Hepatocyte (in vitro differentiated cells): ENCODE results near the gene C10orf62. TPM values are rescaled to one million over a fixed set of nuclear protein-coding genes. Genes with fewer than 3 reads are reported as not detected.

Experiments used
- DNase-seq: peaks from one replicate; pipeline ENCODE4 v3.0.0-alpha.2; 2016; ENCODE audit warnings: low spot score
- H2AFZ ChIP-seq: fragments of 200-600 bp; sonication (generic); 2 replicates; pipeline ENCODE4 v1.6.0; 2016; ENCODE audit warnings: antibody characterized with exemption, mild to moderate bottlenecking
- H3K27ac ChIP-seq: fragments of 200-600 bp; sonication (generic); 2 replicates; pipeline ENCODE4 v1.5.1; 2016; ENCODE audit warnings: mild to moderate bottlenecking
- H3K27me3 ChIP-seq: fragments of 200-600 bp; sonication (generic); 2 replicates; pipeline ENCODE4 v1.6.1; 2016
- H3K36me3 ChIP-seq: fragments of 200-600 bp; sonication (generic); replicated peaks from 2 replicates; pipeline ENCODE4 v1.5.1; 2016; ENCODE audit warnings: low read depth; ENCODE audit not compliant: insufficient read depth
- H3K4me1 ChIP-seq: fragments of 200-600 bp; sonication (generic); 2 replicates; pipeline ENCODE4 v1.5.1; 2016; ENCODE audit warnings: mild to moderate bottlenecking, moderate library complexity; ENCODE audit not compliant: insufficient read depth
- H3K4me2 ChIP-seq: fragments of 200-600 bp; sonication (generic); 2 replicates; pipeline ENCODE4 v1.6.0; 2016
- H3K4me3 ChIP-seq: fragments of 200-600 bp; sonication (generic); 2 replicates; pipeline ENCODE4 v1.5.1; 2016; ENCODE audit warnings: mild to moderate bottlenecking
- H3K79me2 ChIP-seq: fragments of 200-600 bp; sonication (generic); 2 replicates; pipeline ENCODE4 v1.6.0; 2017; ENCODE audit warnings: mild to moderate bottlenecking
- H3K9me2 ChIP-seq: fragments of 200-600 bp; sonication (generic); replicated peaks from 2 replicates; pipeline ENCODE4 v1.6.0; 2017; ENCODE audit warnings: mild to moderate bottlenecking; ENCODE audit not compliant: insufficient read depth
- H3K9me3 ChIP-seq: fragments of 200-600 bp; sonication (generic); 2 replicates; pipeline ENCODE4 v1.5.1; 2016; ENCODE audit warnings: low read depth, mild to moderate bottlenecking
- H4K20me1 ChIP-seq: fragments of 200-600 bp; sonication (generic); 2 replicates; pipeline ENCODE4 v1.6.0; 2016; ENCODE audit warnings: mild to moderate bottlenecking; ENCODE audit not compliant: insufficient read depth, poor library complexity, severe bottlenecking
- CTCF ChIP-seq: fragments of 200-600 bp; sonication (generic); IDR thresholded peaks from 2 replicates; pipeline ENCODE4 v1.5.1; 2016; ENCODE audit warnings: antibody characterized with exemption, mild to moderate bottlenecking; ENCODE audit not compliant: poor library complexity
- EZH2 ChIP-seq: fragments of 200-600 bp; sonication (generic); IDR thresholded peaks from 2 replicates; pipeline ENCODE4 v1.6.1; 2016; ENCODE audit warnings: antibody characterized with exemption, mild to moderate bottlenecking, borderline replicate concordance
- EZH2phosphoT487 ChIP-seq: fragments of 200-600 bp; sonication (generic); IDR thresholded peaks from one replicate; pipeline ENCODE4 v1.6.1; 2018; ENCODE audit warnings: antibody characterized with exemption, mild to moderate bottlenecking, low read depth, moderate library complexity; ENCODE audit not compliant: unreplicated experiment, severe bottlenecking
- WGBS: methylation state at CpG from one replicate; pipeline ENCODE4 v1.1.6; 2016; ENCODE audit warnings: low lambda C conversion rate; ENCODE audit errors: missing lambda C conversion rate; 5-methylcytosine and 5-hydroxymethylcytosine counted together
- polyA plus RNA-seq: library from polyadenylated mRNA; unstranded; fragments of >200 nt; fragmentation: Nextera tagmentation; extraction: Ambion mirVana; gene quantifications from 2 replicates; pipeline ENCODE4 v1.2.1, GENCODE V29; 2016
- total RNA-seq: library from RNA; depleted of rRNA; stranded (reverse); fragments of >200 nt; gene quantifications from 2 replicates; pipeline ENCODE4 v1.2.3, GENCODE V29; 2014

The C10orf62 gene
- total and polyA plus RNA-seq, 2 experiments from 2014 or later, result 0.23 TPM; not detected in 1

GRCh38 chr10:97629289-97629688 is 39.8 kb downstream of the C10orf62 start:
- WGBS, result 100% methylated on average over 5 of the region's 5 CpGs

GRCh38 chr10:97631098-97631497 is 41.6 kb downstream of the C10orf62 start:
- Histone ChIP-seq H3K36me3 (no peaks in the 10 kb centered on the region), H3K4me1 (no peaks in the 10 kb centered on the region), H3K79me2 (peaks cover 14% of the 10 kb centered on the region), H3K4me2 (no peak overlapping the region), H3K27ac (no peak overlapping the region), H3K4me3 (no peak overlapping the region), H3K9me2 (no peaks in the 10 kb centered on the region), H4K20me1 (no peaks in the 10 kb centered on the region), H3K27me3 (no peaks in the 10 kb centered on the region), H2AFZ (no peak overlapping the region), H3K9me3 (no peaks in the 10 kb centered on the region)
- no peak for TF ChIP-seq EZH2phosphoT487
- no peak for TF ChIP-seq CTCF
- no peak for TF ChIP-seq EZH2
- no peak for DNase-seq

More at GRCh38 chr10:97629289-97629688, 39.8 kb downstream of the C10orf62 start:
- Histone ChIP-seq H3K36me3 (no peaks in the 10 kb centered on the region), H3K27ac (no peak overlapping the region), H2AFZ (no peak overlapping the region), H3K27me3 (no peaks in the 10 kb centered on the region), H3K4me1 (no peaks in the 10 kb centered on the region), H4K20me1 (no peaks in the 10 kb centered on the region), H3K4me2 (no peak overlapping the region), H3K4me3 (no peak overlapping the region), H3K9me2 (no peaks in the 10 kb centered on the region), H3K9me3 (no peaks in the 10 kb centered on the region), H3K79me2 (peaks cover 14% of the 10 kb centered on the region)
- no peak for TF ChIP-seq EZH2phosphoT487
- no peak for TF ChIP-seq CTCF
- no peak for TF ChIP-seq EZH2
- DNase-seq, result no peak

DNA sequence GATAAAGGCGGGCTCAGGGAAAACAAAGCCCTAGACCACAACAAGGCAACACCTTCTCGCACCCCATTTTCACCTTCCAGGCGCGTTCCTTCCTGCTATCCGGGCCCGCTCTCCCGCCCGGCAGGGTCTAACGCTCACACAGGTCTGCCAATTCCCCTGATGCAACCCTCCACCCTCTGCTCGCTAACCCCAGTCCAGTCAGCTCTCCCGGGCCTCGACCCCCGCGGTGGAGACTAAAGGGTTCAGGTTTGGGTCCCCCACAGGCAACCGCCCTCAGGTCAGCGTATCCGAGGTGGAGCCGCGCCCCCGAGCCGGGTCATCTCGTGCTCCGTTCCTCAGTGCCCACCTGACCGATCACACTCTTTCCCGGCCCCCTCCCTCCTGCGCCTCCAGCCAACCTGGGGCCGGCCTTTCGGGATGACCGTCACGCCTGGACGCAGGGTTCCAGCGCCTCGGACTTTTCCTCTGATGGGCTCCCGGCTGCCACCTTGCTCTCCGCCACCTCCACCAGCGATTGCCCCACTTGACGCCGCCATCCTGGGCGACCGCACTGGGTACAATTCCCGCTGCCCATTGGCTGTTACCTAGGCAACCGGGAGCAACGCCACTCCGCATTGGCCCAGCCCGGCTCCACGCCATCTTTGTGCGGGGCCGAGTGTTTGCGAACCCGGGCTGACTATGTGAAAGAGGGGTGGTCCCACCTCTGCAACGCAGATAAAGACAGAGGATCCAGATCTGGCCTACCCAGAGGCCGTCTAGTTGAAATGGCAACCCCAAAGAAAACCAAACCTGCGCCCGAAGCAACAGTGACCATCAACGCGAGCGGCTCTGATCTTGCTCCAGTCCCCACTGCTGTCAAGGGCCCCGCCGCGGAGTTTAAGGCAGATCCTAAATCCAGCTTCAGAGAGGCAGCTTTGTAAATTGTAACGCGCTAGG is 43.7 kb downstream of the C10orf62 start, which contains the start of gene MORN4:
Gene MORN4 (minus strand): TSS at position 552 of the 936 bp plus-strand sequence. CDS start 13,847 bp downstream, outside the sequence.
- TF ChIP-seq CTCF (no peak), EZH2 (no peak), EZH2phosphoT487 (no peak)
- H3K27ac ChIP-seq, result peak within 1 kb of the TSS; percentile 72
- 6% methylated on average over 62 of the region's 62 CpGs for WGBS

More for the DNA sequence above, 43.7 kb downstream of the C10orf62 start, which contains the start of gene MORN4:
- H3K4me2 ChIP-seq, result peak within 1 kb of the TSS; percentile 79
- H3K36me3 ChIP-seq, result no peaks in the 10 kb centered on the region
- peaks cover 14% of the 10 kb centered on the region for H3K79me2 ChIP-seq
- DNase-seq, result peak; percentile 96
- no peaks in the 10 kb centered on the region for H3K9me3 ChIP-seq
- no peaks in the 10 kb centered on the region for H3K9me2 ChIP-seq
- H3K27me3 ChIP-seq, result no peaks in the 10 kb centered on the region
- H2AFZ ChIP-seq, result peak within 1 kb of the TSS; percentile 100
- H3K4me3 ChIP-seq, result peak within 1 kb of the TSS; percentile 80
- no peaks in the 10 kb centered on the region for H4K20me1 ChIP-seq
- H3K4me1 ChIP-seq, result no peaks in the 10 kb centered on the region
